Lower leg skin (tissue), 4 donors: ENCODE measurements around the gene KRT84. TPM values are rescaled to one million over a fixed set of nuclear protein-coding genes. Genes with fewer than 3 reads are reported as not detected.

Experiments used
- DNase-seq, 2 donors: peaks; one replicate each; pipeline ENCODE4 v3.0.0-alpha.2; 2019; ENCODE audit warnings: low spot score in 2 of 2
- H3K4me3 ChIP-seq: fragments of 200-600 bp; sonication (generic); 2 replicates; pipeline ENCODE4 v1.5.1; 2017; ENCODE audit warnings: mild to moderate bottlenecking, low read depth; ENCODE audit not compliant: poor library complexity, severe bottlenecking
- CTCF ChIP-seq, 3 donors: fragments of 450-650 bp; IDR thresholded peaks; one replicate each; pipeline ENCODE4 v1.5.1; 2016; ENCODE audit warnings: antibody characterized with exemption in 3 of 3, mild to moderate bottlenecking in 3 of 3, moderate library complexity in 2 of 3
- POLR2A ChIP-seq, 2 donors: fragments of 450-650 bp; IDR thresholded peaks; one replicate each; pipeline ENCODE4 v1.6.1; 2016 to 2017; ENCODE audit warnings: antibody characterized with exemption in 2 of 2, mild to moderate bottlenecking in 1 of 2, moderate library complexity in 1 of 2
- WGBS, 2 donors: methylation state at CpG; one replicate each; pipeline ENCODE4 v1.1.5; 2018; 5-methylcytosine and 5-hydroxymethylcytosine counted together
- intact Hi-C: fragments of 100-400 bp; cut with DNase I; formaldehyde crosslinking; loops from one replicate; pipeline ENCODE4 v1.15.0; 2023; ENCODE audit warnings: low total_unique reads
- total RNA-seq, 4 donors: library from RNA; depleted of rRNA; stranded (reverse); fragments of >200 nt; gene quantifications; one replicate each; pipeline ENCODE4 v1.1.0, GENCODE V29; 2016

KRT84 gene
- total RNA-seq, 4 donors from 2014 or later, result 0.46 to 0.75 TPM; not detected in 2

- no peak for DNase-seq
- H3K4me3 ChIP-seq, result no peak overlapping the region
- intact Hi-C loops, result no loop called here
- TF ChIP-seq CTCF (IDR thresholded peaks at IDR 0.05) (no peak), POLR2A (IDR thresholded peaks at IDR 0.05) (no peak)
- WGBS, 2 donors, result 80 to 87% methylated on average over 1 of the region's 1 CpG
These were observed 12.7 kb upstream of the KRT84 start for GRCh38 chr12:52398176-52398575.

- no peak overlapping the region for H3K4me3 ChIP-seq
- WGBS, 2 donors, result 74 to 85% methylated on average over 8 of the region's 8 CpGs
- intact Hi-C loops, result no loop called here
- DNase-seq, result no peak
- TF ChIP-seq CTCF (IDR thresholded peaks at IDR 0.05) (no peak), POLR2A (IDR thresholded peaks at IDR 0.05) (no peak)
These were observed 11.2 kb upstream of the KRT84 start for GRCh38 chr12:52396656-52397055.

- no peak for DNase-seq
- WGBS, 2 donors, result 50 to 54% methylated on average over 20 of the region's 20 CpGs
- no peak overlapping the region for H3K4me3 ChIP-seq
- TF ChIP-seq CTCF (IDR thresholded peaks at IDR 0.05), result no peak
- TF ChIP-seq POLR2A (IDR thresholded peaks at IDR 0.05), result no peak
- intact Hi-C loops, result no loop called here
These were observed 10.4 kb upstream of the KRT84 start for GRCh38 chr12:52395761-52396434.

GRCh38 chr12:52394836-52395405 is 9.5 kb upstream of the KRT84 start:
- DNase-seq, result no peak
- 83 to 89% methylated on average over 12 to 13 of the region's 13 CpGs for WGBS, 2 donors
- no peak overlapping the region for H3K4me3 ChIP-seq
- intact Hi-C loops, result no loop called here
- TF ChIP-seq POLR2A (IDR thresholded peaks at IDR 0.05), result no peak
- TF ChIP-seq CTCF (IDR thresholded peaks at IDR 0.05), result no peak

GRCh38 chr12:52392465-52393007 is 7.1 kb upstream of the KRT84 start:
- no peak for DNase-seq
- no peak overlapping the region for H3K4me3 ChIP-seq
- intact Hi-C loops, result no loop called here
- WGBS, 2 donors, result 76 to 78% methylated on average over 7 of the region's 7 CpGs
- no peak for TF ChIP-seq CTCF (IDR thresholded peaks at IDR 0.05)
- no peak for TF ChIP-seq POLR2A (IDR thresholded peaks at IDR 0.05)
